Osteoblast (primary cell): ENCODE measurements around the gene LLGL1. TPM values are rescaled to one million over a fixed set of nuclear protein-coding genes. Genes with fewer than 3 reads are reported as not detected.

Experiments
- DNase-seq: peaks from one replicate; pipeline ENCODE4 v3.0.0; 2011; ENCODE audit warnings: low spot score, mixed read lengths; ENCODE audit not compliant: insufficient read length; ENCODE audit errors: missing footprints
- H2AFZ ChIP-seq: 2 replicates; pipeline ENCODE4 v1.6.0; 2011; ENCODE audit warnings: mild to moderate bottlenecking, low read length
- H3K27ac ChIP-seq: 2 replicates; pipeline ENCODE4 v1.5.1; 2011; ENCODE audit warnings: mild to moderate bottlenecking, low read depth, low read length, moderate library complexity
- H3K27me3 ChIP-seq: 2 replicates; pipeline ENCODE4 v1.6.0; 2012; ENCODE audit warnings: mild to moderate bottlenecking, control low read depth, inconsistent platforms, low read length, moderate library complexity; ENCODE audit not compliant: insufficient read depth
- H3K36me3 ChIP-seq: 2 replicates; pipeline ENCODE4 v1.5.1; 2011; ENCODE audit warnings: mild to moderate bottlenecking, low read length, control low read depth, moderate library complexity; ENCODE audit not compliant: insufficient read depth
- H3K4me1 ChIP-seq: 2 replicates; pipeline ENCODE4 v1.5.1; 2011; ENCODE audit warnings: mild to moderate bottlenecking, low read length, control low read depth, moderate library complexity; ENCODE audit not compliant: insufficient read depth
- H3K4me2 ChIP-seq: 2 replicates; pipeline ENCODE4 v1.6.0; 2011; ENCODE audit warnings: mild to moderate bottlenecking, low read length; ENCODE audit not compliant: insufficient read depth
- H3K4me3 ChIP-seq: fragments of 200-600 bp; sonication (generic); 3 replicates; pipeline ENCODE4 v1.5.1; 2012; ENCODE audit warnings: mild to moderate bottlenecking, low read length, inconsistent platforms; ENCODE audit not compliant: insufficient read depth
- H3K79me2 ChIP-seq: 2 replicates; pipeline ENCODE4 v1.6.0; 2012; ENCODE audit warnings: mild to moderate bottlenecking, low read length, control low read depth, inconsistent platforms; ENCODE audit not compliant: insufficient read depth
- H3K9me3 ChIP-seq: 2 replicates; pipeline ENCODE4 v1.5.1; 2011; ENCODE audit warnings: low read depth, low read length, control low read depth
- H4K20me1 ChIP-seq: 2 replicates; pipeline ENCODE4 v1.6.0; 2012; ENCODE audit warnings: mild to moderate bottlenecking, low read length, control low read depth; ENCODE audit not compliant: insufficient read depth
- total RNA-seq: library from RNA; depleted of rRNA; stranded (reverse); fragments of >200 nt; gene quantifications from 2 replicates; pipeline ENCODE4 v1.2.3, GENCODE V29; 2012
- TF ChIP-seq, protein P1 (sequence below): IDR thresholded peaks from 2 replicates; pipeline ENCODE4 v1.5.1; 2011; ENCODE audit warnings: mild to moderate bottlenecking, low read depth, low read length, moderate library complexity; ENCODE audit errors: extremely low read depth

The LLGL1 gene
- total RNA-seq, 1 donor: 50.3 TPM

DNA sequence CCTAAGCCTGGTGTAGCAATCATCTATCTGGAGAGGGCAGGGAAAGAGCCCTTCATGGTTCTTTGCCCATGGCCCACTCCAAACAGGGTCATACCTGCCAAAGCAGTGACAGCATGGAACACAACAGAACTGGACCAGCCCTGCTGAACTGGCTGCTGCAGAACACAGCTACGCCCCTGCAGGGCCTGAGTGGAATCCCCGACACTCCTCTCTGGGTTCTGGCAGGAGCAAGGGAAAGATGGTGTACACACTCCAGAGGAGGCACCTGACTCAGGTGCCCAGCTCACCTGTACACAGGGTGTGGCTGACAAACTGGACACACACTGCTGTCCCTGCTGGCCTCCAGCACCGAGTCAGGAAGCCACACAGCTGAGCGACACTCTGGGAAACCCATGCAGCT lies 54.8 kb downstream of the LLGL1 start:
- Histone ChIP-seq H3K9me3 (no peaks in the 10 kb centered on the region), H3K4me3 (no peak overlapping the region), H3K27me3 (no peaks in the 10 kb centered on the region), H3K27ac (no peak overlapping the region), H2AFZ (no peak overlapping the region), H3K36me3 (peaks cover 74% of the 10 kb centered on the region), H3K79me2 (no peaks in the 10 kb centered on the region), H4K20me1 (no peaks in the 10 kb centered on the region), H3K4me2 (no peak overlapping the region), H3K4me1 (no peaks in the 10 kb centered on the region)
- TF ChIP-seq, protein P1, sequence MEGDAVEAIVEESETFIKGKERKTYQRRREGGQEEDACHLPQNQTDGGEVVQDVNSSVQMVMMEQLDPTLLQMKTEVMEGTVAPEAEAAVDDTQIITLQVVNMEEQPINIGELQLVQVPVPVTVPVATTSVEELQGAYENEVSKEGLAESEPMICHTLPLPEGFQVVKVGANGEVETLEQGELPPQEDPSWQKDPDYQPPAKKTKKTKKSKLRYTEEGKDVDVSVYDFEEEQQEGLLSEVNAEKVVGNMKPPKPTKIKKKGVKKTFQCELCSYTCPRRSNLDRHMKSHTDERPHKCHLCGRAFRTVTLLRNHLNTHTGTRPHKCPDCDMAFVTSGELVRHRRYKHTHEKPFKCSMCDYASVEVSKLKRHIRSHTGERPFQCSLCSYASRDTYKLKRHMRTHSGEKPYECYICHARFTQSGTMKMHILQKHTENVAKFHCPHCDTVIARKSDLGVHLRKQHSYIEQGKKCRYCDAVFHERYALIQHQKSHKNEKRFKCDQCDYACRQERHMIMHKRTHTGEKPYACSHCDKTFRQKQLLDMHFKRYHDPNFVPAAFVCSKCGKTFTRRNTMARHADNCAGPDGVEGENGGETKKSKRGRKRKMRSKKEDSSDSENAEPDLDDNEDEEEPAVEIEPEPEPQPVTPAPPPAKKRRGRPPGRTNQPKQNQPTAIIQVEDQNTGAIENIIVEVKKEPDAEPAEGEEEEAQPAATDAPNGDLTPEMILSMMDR: no peak
- peak; percentile 32 for DNase-seq

DNA sequence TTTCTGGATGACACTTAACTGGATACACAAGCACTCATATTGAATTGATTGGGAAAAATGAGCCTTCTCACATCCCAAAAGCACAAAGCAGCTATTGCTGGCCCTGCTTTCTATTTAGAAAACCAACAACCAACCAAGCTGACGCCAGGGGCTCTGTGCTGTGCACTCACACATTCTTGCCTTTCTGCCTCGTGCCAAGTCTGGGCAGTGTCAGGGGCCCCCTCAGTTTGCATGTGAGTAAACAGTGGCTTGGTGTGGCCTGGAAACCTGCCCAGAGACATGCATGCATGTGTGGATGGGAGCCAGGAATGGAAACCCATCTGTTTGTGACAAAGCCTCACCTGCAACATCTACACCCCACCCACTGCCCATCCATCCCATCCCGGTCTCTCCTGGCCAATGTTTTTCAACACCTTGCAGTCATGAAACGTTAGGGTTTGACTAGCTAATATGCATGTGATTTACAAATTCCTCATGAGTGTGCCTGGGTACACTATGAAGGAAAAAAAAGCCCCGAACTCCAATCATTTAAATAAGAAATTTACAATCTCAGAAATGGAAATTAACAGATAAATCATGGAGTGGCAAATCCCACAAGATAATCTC lies 55.4 kb downstream of the LLGL1 start:
- H2AFZ ChIP-seq: no peak overlapping the region
- H3K9me3 ChIP-seq: no peaks in the 10 kb centered on the region
- no peaks in the 10 kb centered on the region for H3K27me3 ChIP-seq
- no peak overlapping the region for H3K27ac ChIP-seq
- H3K36me3 ChIP-seq: peaks cover 77% of the 10 kb centered on the region
- no peaks in the 10 kb centered on the region for H3K79me2 ChIP-seq
- H4K20me1 ChIP-seq: no peaks in the 10 kb centered on the region
- no peak overlapping the region for H3K4me2 ChIP-seq
- no peak overlapping the region for H3K4me3 ChIP-seq
- DNase-seq: no peak
- H3K4me1 ChIP-seq: no peaks in the 10 kb centered on the region
- TF ChIP-seq, protein P1: no peak

DNA sequence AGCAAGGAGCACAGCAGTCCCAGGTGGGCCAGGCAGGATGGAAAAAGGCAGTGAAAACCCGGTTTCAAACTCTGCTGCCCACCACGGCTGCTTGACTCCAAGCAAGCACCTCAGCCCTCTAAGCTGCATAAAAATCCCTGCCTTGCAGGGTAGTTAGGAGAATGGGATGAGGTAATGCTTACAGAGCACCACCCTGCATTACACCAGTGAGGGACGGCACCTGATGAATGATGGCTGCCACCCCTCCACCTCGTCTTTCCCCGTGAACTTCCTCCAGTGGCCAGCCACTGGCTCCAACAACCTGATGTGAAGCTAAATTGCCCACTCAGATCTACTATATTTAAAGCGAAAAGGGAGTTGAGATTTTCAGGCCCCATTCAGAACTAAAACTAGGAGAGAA lies 56.4 kb downstream of the LLGL1 start:
- H3K4me1 ChIP-seq: no peaks in the 10 kb centered on the region
- peak; percentile 44 for DNase-seq
- no peaks in the 10 kb centered on the region for H3K9me3 ChIP-seq
- no peaks in the 10 kb centered on the region for H3K79me2 ChIP-seq
- H3K27ac ChIP-seq: no peak overlapping the region
- H2AFZ ChIP-seq: no peak overlapping the region
- H4K20me1 ChIP-seq: no peaks in the 10 kb centered on the region
- no peaks in the 10 kb centered on the region for H3K27me3 ChIP-seq
- H3K4me2 ChIP-seq: no peak overlapping the region
- H3K36me3 ChIP-seq: peaks cover 74% of the 10 kb centered on the region
- no peak overlapping the region for H3K4me3 ChIP-seq
- TF ChIP-seq, protein P1: no peak

DNA sequence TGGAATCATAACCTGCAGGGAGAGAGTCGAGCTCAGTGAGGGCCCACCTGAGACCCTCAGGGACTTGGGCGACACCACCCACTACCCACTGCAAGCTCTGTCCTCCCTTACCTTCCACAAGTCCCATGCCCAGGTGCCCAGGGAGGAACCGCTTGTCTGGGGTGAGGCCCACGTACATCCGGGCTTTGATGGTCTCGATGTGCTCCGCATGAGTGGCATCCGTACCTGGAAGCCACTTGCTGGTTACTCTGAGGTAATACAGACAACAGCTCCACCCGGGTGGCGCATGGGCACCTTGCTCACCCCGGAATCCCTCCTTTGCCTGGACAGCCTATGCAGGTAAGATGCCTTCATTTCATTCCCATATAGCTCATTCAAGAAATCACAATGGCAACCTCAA lies 59.9 kb downstream of the LLGL1 start:
- no peaks in the 10 kb centered on the region for H3K9me3 ChIP-seq
- no peak overlapping the region for H2AFZ ChIP-seq
- no peaks in the 10 kb centered on the region for H4K20me1 ChIP-seq
- TF ChIP-seq, protein P1: no peak
- H3K4me2 ChIP-seq: no peak overlapping the region
- H3K79me2 ChIP-seq: no peaks in the 10 kb centered on the region
- H3K27ac ChIP-seq: no peak overlapping the region
- no peaks in the 10 kb centered on the region for H3K4me1 ChIP-seq
- no peak for DNase-seq
- H3K4me3 ChIP-seq: no peak overlapping the region
- peaks cover 66% of the 10 kb centered on the region for H3K36me3 ChIP-seq
- H3K27me3 ChIP-seq: no peaks in the 10 kb centered on the region
